Measurements from ENCODE around the gene SMAD7.

Gene SMAD7

GRCh38 chr18:48959921-48960920 lies 9.5 kb upstream of the SMAD7 start:
- no peak for DNase-seq

- no peak for DNase-seq
These were observed 8.8 kb upstream of the SMAD7 start for GRCh38 chr18:48959551-48959920.

- DNase-seq, result no peak
These were observed 8.2 kb upstream of the SMAD7 start for GRCh38 chr18:48958951-48959350.

- DNase-seq, result no peak
These were observed 6.9 kb upstream of the SMAD7 start for GRCh38 chr18:48957616-48958015.

GRCh38 chr18:48957136-48957535 lies 6.4 kb upstream of the SMAD7 start:
- DNase-seq, result no peak

- no peak for DNase-seq
These were observed 5.6 kb upstream of the SMAD7 start for GRCh38 chr18:48956356-48956755.

GRCh38 chr18:48955830-48956261 lies 5.1 kb upstream of the SMAD7 start:
- no peak for DNase-seq

GRCh38 chr18:48954886-48955819 lies 4.4 kb upstream of the SMAD7 start:
- DNase-seq, result no peak

GRCh38 chr18:48953104-48953706 lies 2.4 kb upstream of the SMAD7 start:
- DNase-seq, result no peak

- DNase-seq, result peak; percentile 95
These were observed 1.7 kb upstream of the SMAD7 start for GRCh38 chr18:48952287-48953103.

- DNase-seq, result peak; percentile 88
These were observed 902 bp upstream of the SMAD7 start for GRCh38 chr18:48951448-48952286.

- peak; percentile 83 for DNase-seq
These were observed 894 bp downstream of the SMAD7 start for GRCh38 chr18:48949606-48950535.

- peak; percentile 75 for DNase-seq
These were observed 1.6 kb downstream of the SMAD7 start for GRCh38 chr18:48949050-48949605.

- DNase-seq, result peak; percentile 70
These were observed 2.4 kb downstream of the SMAD7 start for GRCh38 chr18:48948112-48949049.

GRCh38 chr18:48947560-48947959 lies 3.2 kb downstream of the SMAD7 start:
- DNase-seq, result no peak

GRCh38 chr18:48947092-48947491 lies 3.7 kb downstream of the SMAD7 start:
- no peak for DNase-seq

GRCh38 chr18:48946329-48946835 lies 4.4 kb downstream of the SMAD7 start:
- no peak for DNase-seq

GRCh38 chr18:48945953-48946217 lies 4.9 kb downstream of the SMAD7 start:
- no peak for DNase-seq

- no peak for DNase-seq
These were observed 6.1 kb downstream of the SMAD7 start for GRCh38 chr18:48944634-48945033.

All from retina (tissue), 1 donor.